HUDEP-2 (cell line): ENCODE results near the gene PAH.
A peak's percentile ranks its signal among the peaks of the same experiment; 100 is the strongest.

Experiments
- DNase-seq, 76 experiments: peaks; one replicate each; lab custom pipeline; 2025; ENCODE audit not compliant: unreplicated experiment in 76 of 76; lab: John Stamatoyannopoulos, UW

Gene PAH

GRCh38 chr12:102902093-102902492, 15.0 kb downstream of the PAH start:
- DNase-seq: no peak

- no peak for DNase-seq
These were observed 16.7 kb downstream of the PAH start for GRCh38 chr12:102900389-102900788.

GRCh38 chr12:102896067-102896466, 21.0 kb downstream of the PAH start:
- no peak for DNase-seq

- DNase-seq: peak in 2 of 76 experiments; percentile 6 to 12
These were observed 25.3 kb downstream of the PAH start for GRCh38 chr12:102891756-102892155.

- DNase-seq: no peak
These were observed 28.5 kb downstream of the PAH start for GRCh38 chr12:102888511-102888910.

GRCh38 chr12:102885043-102885932, 31.8 kb downstream of the PAH start:
- DNase-seq: no peak

- DNase-seq: peak in 46 of 76 experiments; percentile 2 to 62 (median 28)
These were observed 33.7 kb downstream of the PAH start for GRCh38 chr12:102883204-102883799.

GRCh38 chr12:102880783-102881182, 36.3 kb downstream of the PAH start:
- DNase-seq: no peak

- peak in 2 of 76 experiments; percentile 15 to 26 for DNase-seq
These were observed 37.8 kb downstream of the PAH start for GRCh38 chr12:102879144-102879763.

GRCh38 chr12:102876883-102877282, 40.2 kb downstream of the PAH start:
- peak in 8 of 76 experiments; percentile 4 to 31 (median 7) for DNase-seq

- DNase-seq: no peak
These were observed 42.2 kb downstream of the PAH start for GRCh38 chr12:102874819-102875218.

GRCh38 chr12:102873077-102873476, 44.0 kb downstream of the PAH start:
- no peak for DNase-seq

- no peak for DNase-seq
These were observed 46.0 kb downstream of the PAH start for GRCh38 chr12:102871014-102871413.

- no peak for DNase-seq
These were observed 47.5 kb downstream of the PAH start for GRCh38 chr12:102869571-102869970.

GRCh38 chr12:102865821-102866615, 51.0 kb downstream of the PAH start:
- no peak for DNase-seq

- no peak for DNase-seq
These were observed 54.6 kb downstream of the PAH start for GRCh38 chr12:102862486-102862885.

- no peak for DNase-seq
These were observed 65.8 kb downstream of the PAH start for GRCh38 chr12:102851246-102851645.

GRCh38 chr12:102849722-102850447, 67.2 kb downstream of the PAH start:
- DNase-seq: no peak

- peak in 1 of 76 experiments; percentile 0 for DNase-seq
These were observed 68.2 kb downstream of the PAH start for GRCh38 chr12:102848832-102849231.

- DNase-seq: no peak
These were observed 69.9 kb downstream of the PAH start for GRCh38 chr12:102847131-102847530.
